ENCODE measurements around the gene PLCD3. TPM values are rescaled to one million over a fixed set of nuclear protein-coding genes. Genes with fewer than 3 reads are reported as not detected.

PLCD3 gene
- total RNA-seq, 4 donors from 2014 or later = 1.5 to 90.8 (median 8.9) TPM

- Histone ChIP-seq H3K27ac (no peak overlapping the region), H3K4me3 (no peak overlapping the region), H3K9me3 (no peaks in the 10 kb centered on the region), H3K36me3 (no peaks in the 10 kb centered on the region), H3K4me1 (peaks cover 0 to 6% of the 10 kb centered on the region in 2 donors), H3K27me3 (no peaks in the 10 kb centered on the region)
- no peak for DNase-seq
- TF ChIP-seq POLR2A (IDR thresholded peaks at IDR 0.05) (no peak), CTCF (IDR thresholded peaks at IDR 0.05) (no peak)
- intact Hi-C loops (cut with DNase I; ENCODE audit: low total_unique reads) = no loop called here
Observed at GRCh38 chr17:45077643-45078042, 54.7 kb downstream of the PLCD3 start.

- Histone ChIP-seq H3K27ac (peak overlapping the region; percentile 29 to 32), H3K4me3 (no peak overlapping the region), H3K27me3 (no peaks in the 10 kb centered on the region), H3K4me1 (peaks cover 0 to 6% of the 10 kb centered on the region in 2 donors), H3K36me3 (no peaks in the 10 kb centered on the region), H3K9me3 (no peaks in the 10 kb centered on the region)
- intact Hi-C loops (cut with DNase I; ENCODE audit: low total_unique reads) = no loop called here
- TF ChIP-seq CTCF (IDR thresholded peaks at IDR 0.05) = no peak
- TF ChIP-seq POLR2A (IDR thresholded peaks at IDR 0.05) = no peak
- DNase-seq = peak; percentile 41 to 48
Observed at GRCh38 chr17:45073414-45074070, 58.8 kb downstream of the PLCD3 start.

GRCh38 chr17:45070809-45071208, 61.5 kb downstream of the PLCD3 start:
- Histone ChIP-seq H3K4me1 (no peaks in the 10 kb centered on the region), H3K9me3 (no peaks in the 10 kb centered on the region), H3K27ac (no peak overlapping the region), H3K4me3 (no peak overlapping the region), H3K27me3 (no peaks in the 10 kb centered on the region), H3K36me3 (no peaks in the 10 kb centered on the region)
- no peak for TF ChIP-seq CTCF (IDR thresholded peaks at IDR 0.05)
- TF ChIP-seq POLR2A (IDR thresholded peaks at IDR 0.05) = no peak
- no peak for DNase-seq
- intact Hi-C loops (cut with DNase I; ENCODE audit: low total_unique reads) = no loop called here

- H3K9me3 ChIP-seq = no peaks in the 10 kb centered on the region
- H3K27me3 ChIP-seq = no peaks in the 10 kb centered on the region
- H3K36me3 ChIP-seq = no peaks in the 10 kb centered on the region
- no peak overlapping the region for H3K27ac ChIP-seq
- DNase-seq = no peak
- no peak overlapping the region for H3K4me3 ChIP-seq
- TF ChIP-seq CTCF (IDR thresholded peaks at IDR 0.05) = no peak
- no peak for TF ChIP-seq POLR2A (IDR thresholded peaks at IDR 0.05)
- H3K4me1 ChIP-seq = no peaks in the 10 kb centered on the region
- intact Hi-C loops (cut with DNase I; ENCODE audit: low total_unique reads) = no loop called here
Observed at GRCh38 chr17:45070001-45070400, 62.3 kb downstream of the PLCD3 start.

GRCh38 chr17:45067637-45068036, 64.7 kb downstream of the PLCD3 start:
- Histone ChIP-seq H3K27ac (no peak overlapping the region), H3K9me3 (no peaks in the 10 kb centered on the region), H3K4me1 (peaks cover 0 to 5% of the 10 kb centered on the region in 2 donors), H3K36me3 (no peaks in the 10 kb centered on the region), H3K4me3 (no peak overlapping the region), H3K27me3 (no peaks in the 10 kb centered on the region)
- intact Hi-C loops (cut with DNase I; ENCODE audit: low total_unique reads) = no loop called here
- DNase-seq = no peak
- no peak for TF ChIP-seq POLR2A (IDR thresholded peaks at IDR 0.05)
